ENCODE data around the gene ETFBKMT. TPM values are rescaled to one million over a fixed set of nuclear protein-coding genes. Genes with fewer than 3 reads are reported as not detected.

ETFBKMT gene
- total RNA-seq, 1 donor from 2014 or later: 2.2 TPM

- DNase-seq (ENCODE audit: low read depth) (no peak), FAIRE-seq (no peak)
- no peaks in the 10 kb centered on the region for H3K36me3 Mint-ChIP-seq (ENCODE audit: low read depth, unreplicated experiment)
- no peaks in the 10 kb centered on the region for H3K27me3 Mint-ChIP-seq (ENCODE audit: low read depth, unreplicated experiment)
- H3K4me1 Mint-ChIP-seq (ENCODE audit: low read depth, unreplicated experiment): peaks cover 3% of the 10 kb centered on the region
- Histone ChIP-seq H3K4me3 (ENCODE audit: insufficient read depth, low read depth, low read length) (no peak overlapping the region), H3K27ac (ENCODE audit: low read depth, low read length) (no peak overlapping the region), H3K27me3 (ENCODE audit: insufficient read depth, low read length) (no peaks in the 10 kb centered on the region), H3K4me1 (ENCODE audit: insufficient read depth, low read length) (no peaks in the 10 kb centered on the region), H3K9me3 (ENCODE audit: insufficient read depth, low read depth, low read length) (no peaks in the 10 kb centered on the region), H4K20me1 (ENCODE audit: insufficient read depth, low read length) (no peaks in the 10 kb centered on the region), H3K36me3 (ENCODE audit: insufficient read depth, low read length) (no peaks in the 10 kb centered on the region), H3K4me2 (ENCODE audit: low read length) (no peak overlapping the region), H3K9ac (ENCODE audit: low read length) (no peak overlapping the region), H3K79me2 (ENCODE audit: insufficient read depth, low read length) (no peaks in the 10 kb centered on the region), H2AFZ (ENCODE audit: low read depth, low read length) (peak overlapping the region; percentile 5)
- H3K4me3 Mint-ChIP-seq (ENCODE audit: unreplicated experiment): no peak overlapping the region
- no peaks in the 10 kb centered on the region for H3K9me3 Mint-ChIP-seq (ENCODE audit: unreplicated experiment)
- no peak overlapping the region for H3K27ac Mint-ChIP-seq (ENCODE audit: unreplicated experiment)
- TF ChIP-seq CTCF (IDR thresholded peaks at IDR 0.05; ENCODE audit: insufficient read depth, low read depth, low read length) (no peak), EZH2 (IDR thresholded peaks at IDR 0.05; ENCODE audit: insufficient read depth, low read length) (no peak)
These were observed 12.4 kb upstream of the ETFBKMT start for GRCh38 chr12:31647086-31647491.

- H3K27me3 ChIP-seq (ENCODE audit: insufficient read depth, low read length): no peaks in the 10 kb centered on the region
- H3K9ac ChIP-seq (ENCODE audit: low read length): no peak overlapping the region
- Mint-ChIP-seq H3K4me1 (ENCODE audit: low read depth, unreplicated experiment) (peaks cover 1% of the 10 kb centered on the region), H3K27me3 (ENCODE audit: low read depth, unreplicated experiment) (no peaks in the 10 kb centered on the region), H3K4me3 (ENCODE audit: unreplicated experiment) (no peak overlapping the region), H3K9me3 (ENCODE audit: unreplicated experiment) (no peaks in the 10 kb centered on the region), H3K27ac (ENCODE audit: unreplicated experiment) (no peak overlapping the region), H3K36me3 (ENCODE audit: low read depth, unreplicated experiment) (no peaks in the 10 kb centered on the region)
- DNase-seq (ENCODE audit: low read depth): no peak
- no peak overlapping the region for H3K4me3 ChIP-seq (ENCODE audit: insufficient read depth, low read depth, low read length)
- no peaks in the 10 kb centered on the region for H3K9me3 ChIP-seq (ENCODE audit: insufficient read depth, low read depth, low read length)
- TF ChIP-seq CTCF (IDR thresholded peaks at IDR 0.05; ENCODE audit: insufficient read depth, low read depth, low read length) (no peak), EZH2 (IDR thresholded peaks at IDR 0.05; ENCODE audit: insufficient read depth, low read length) (no peak)
- no peak overlapping the region for H3K27ac ChIP-seq (ENCODE audit: low read depth, low read length)
- no peak overlapping the region for H3K4me2 ChIP-seq (ENCODE audit: low read length)
- H3K36me3 ChIP-seq (ENCODE audit: insufficient read depth, low read length): no peaks in the 10 kb centered on the region
- no peak overlapping the region for H2AFZ ChIP-seq (ENCODE audit: low read depth, low read length)
- H4K20me1 ChIP-seq (ENCODE audit: insufficient read depth, low read length): no peaks in the 10 kb centered on the region
- FAIRE-seq: no peak
- H3K4me1 ChIP-seq (ENCODE audit: insufficient read depth, low read length): no peaks in the 10 kb centered on the region
- H3K79me2 ChIP-seq (ENCODE audit: insufficient read depth, low read length): no peaks in the 10 kb centered on the region
These were observed 8.6 kb upstream of the ETFBKMT start for GRCh38 chr12:31650918-31651317.

GRCh38 chr12:31651893-31652521, 7.5 kb upstream of the ETFBKMT start:
- no peak for FAIRE-seq
- no peaks in the 10 kb centered on the region for H3K36me3 Mint-ChIP-seq (ENCODE audit: low read depth, unreplicated experiment)
- no peaks in the 10 kb centered on the region for H3K36me3 ChIP-seq (ENCODE audit: insufficient read depth, low read length)
- H3K9me3 ChIP-seq (ENCODE audit: insufficient read depth, low read depth, low read length): no peaks in the 10 kb centered on the region
- H3K4me1 ChIP-seq (ENCODE audit: insufficient read depth, low read length): no peaks in the 10 kb centered on the region
- peaks cover 1% of the 10 kb centered on the region for H3K4me1 Mint-ChIP-seq (ENCODE audit: low read depth, unreplicated experiment)
- H3K4me3 ChIP-seq (ENCODE audit: insufficient read depth, low read depth, low read length): no peak overlapping the region
- no peaks in the 10 kb centered on the region for H4K20me1 ChIP-seq (ENCODE audit: insufficient read depth, low read length)
- no peak overlapping the region for H3K9ac ChIP-seq (ENCODE audit: low read length)
- no peak overlapping the region for H3K27ac Mint-ChIP-seq (ENCODE audit: unreplicated experiment)
- TF ChIP-seq CTCF (IDR thresholded peaks at IDR 0.05; ENCODE audit: insufficient read depth, low read depth, low read length) (no peak), EZH2 (IDR thresholded peaks at IDR 0.05; ENCODE audit: insufficient read depth, low read length) (no peak)
- H3K27me3 Mint-ChIP-seq (ENCODE audit: low read depth, unreplicated experiment): no peaks in the 10 kb centered on the region
- no peaks in the 10 kb centered on the region for H3K79me2 ChIP-seq (ENCODE audit: insufficient read depth, low read length)
- H3K9me3 Mint-ChIP-seq (ENCODE audit: unreplicated experiment): no peaks in the 10 kb centered on the region
- H3K27ac ChIP-seq (ENCODE audit: low read depth, low read length): no peak overlapping the region
- no peaks in the 10 kb centered on the region for H3K27me3 ChIP-seq (ENCODE audit: insufficient read depth, low read length)
- no peak overlapping the region for H3K4me3 Mint-ChIP-seq (ENCODE audit: unreplicated experiment)
- no peak overlapping the region for H3K4me2 ChIP-seq (ENCODE audit: low read length)
- no peak for DNase-seq (ENCODE audit: low read depth)
- H2AFZ ChIP-seq (ENCODE audit: low read depth, low read length): no peak overlapping the region

Data from astrocyte (in vitro differentiated cells and primary cell).